Heart left ventricle (tissue), 13 donors: ENCODE data around the gene PRDM7.

Experiments used
- POLR2A ChIP-seq, 2 donors: fragments of 450-650 bp; IDR thresholded peaks; one replicate each; pipeline ENCODE4 v1.6.1; 2017; ENCODE audit warnings: antibody characterized with exemption in 2 of 2, mild to moderate bottlenecking in 2 of 2, moderate library complexity in 2 of 2
- TF ChIP-seq, protein P1 (sequence below), 12 donors: fragments of 200-600 bp; sonication (generic) in 4 of 12; IDR thresholded peaks; one replicate each; pipeline versions ENCODE4 v1.5.0 to v1.8.0; 2018 to 2022; ENCODE audit warnings: antibody characterized with exemption in 12 of 12, mild to moderate bottlenecking in 5 of 12
- donor health status: ischemic (EF 13 %, LVEDD 7.1; RV severe dilation, severe dysfunction).
- donor health status: DM: no; HTN: yes; CAD: no.
- donor health status: DM: no; HTN: no; CAD: no.
- donor health status: ischemic (EF 25% LVEDD 6.9; RV normal size, moderate dysfunction).
- donor health status: ischemic (EF 25% LVEDD 5.7; RV mildly dilated, moderate dysfunction).
- donor health status: ischemic (EF 35%, LVEDD 5.7; RV mildly dilated, moderate dysfunction).
- donor health status: nonischemic (EF 11% LVEDD 7.7; RV severe dilation, severe dysfunction).
- donor health status: DM: yes; HTN: yes; CAD: no.
- donor health status: PGD.
- donor health status: ischemic (EF 29% LVEDD 5.4; RV normal size, mild dysfunction).
- donor health status: nonischemic (EF 23%, LVEDD 6.1; RV moderate dilation, normal function).

DNA sequence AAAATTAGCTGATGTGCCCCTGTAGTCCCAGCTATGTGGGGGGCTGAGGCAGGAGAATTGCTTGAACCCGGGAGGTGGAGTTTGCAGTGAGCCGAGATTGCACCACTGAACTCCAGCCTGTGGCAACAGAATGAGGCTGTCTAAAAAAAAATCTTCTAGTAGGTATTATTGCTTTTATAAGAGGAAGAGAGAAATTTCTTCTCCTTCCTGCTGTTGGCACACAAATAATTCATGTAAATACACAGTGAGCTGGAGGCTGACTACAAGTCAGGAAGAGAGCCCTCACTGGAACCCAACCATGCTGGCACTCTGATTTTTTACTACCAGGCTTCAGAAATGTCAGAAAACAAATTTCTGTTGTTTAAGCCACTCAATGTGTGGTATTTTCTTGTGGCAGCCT, 6.7 kb downstream of the PRDM7 start:
- no peak for TF ChIP-seq POLR2A (IDR thresholded peaks at IDR 0.05)
- TF ChIP-seq, protein P1, sequence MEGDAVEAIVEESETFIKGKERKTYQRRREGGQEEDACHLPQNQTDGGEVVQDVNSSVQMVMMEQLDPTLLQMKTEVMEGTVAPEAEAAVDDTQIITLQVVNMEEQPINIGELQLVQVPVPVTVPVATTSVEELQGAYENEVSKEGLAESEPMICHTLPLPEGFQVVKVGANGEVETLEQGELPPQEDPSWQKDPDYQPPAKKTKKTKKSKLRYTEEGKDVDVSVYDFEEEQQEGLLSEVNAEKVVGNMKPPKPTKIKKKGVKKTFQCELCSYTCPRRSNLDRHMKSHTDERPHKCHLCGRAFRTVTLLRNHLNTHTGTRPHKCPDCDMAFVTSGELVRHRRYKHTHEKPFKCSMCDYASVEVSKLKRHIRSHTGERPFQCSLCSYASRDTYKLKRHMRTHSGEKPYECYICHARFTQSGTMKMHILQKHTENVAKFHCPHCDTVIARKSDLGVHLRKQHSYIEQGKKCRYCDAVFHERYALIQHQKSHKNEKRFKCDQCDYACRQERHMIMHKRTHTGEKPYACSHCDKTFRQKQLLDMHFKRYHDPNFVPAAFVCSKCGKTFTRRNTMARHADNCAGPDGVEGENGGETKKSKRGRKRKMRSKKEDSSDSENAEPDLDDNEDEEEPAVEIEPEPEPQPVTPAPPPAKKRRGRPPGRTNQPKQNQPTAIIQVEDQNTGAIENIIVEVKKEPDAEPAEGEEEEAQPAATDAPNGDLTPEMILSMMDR (IDR thresholded peaks at IDR 0.05) = no peak
